Stomach (tissue), 4 donors: ENCODE measurements around the gene UFSP2.

Experiments
- CTCF ChIP-seq, 7 experiments: fragments of 450-650 bp in 4 of 7; fragments of 200-600 bp in 3 of 7; sonication (generic) in 3 of 7; IDR thresholded peaks; one replicate each; pipeline ENCODE4 v1.5.1; 2016 to 2019; ENCODE audit warnings: antibody characterized with exemption in 7 of 7, control low read depth in 2 of 7, mild to moderate bottlenecking in 1 of 7
- EP300 ChIP-seq: sonication (generic); formaldehyde crosslinking; IDR thresholded peaks from one replicate; pipeline ENCODE4 v1.6.1; 2017; ENCODE audit warnings: antibody characterized with exemption
- POLR2AphosphoS5 ChIP-seq, 3 donors: sonication (generic); formaldehyde crosslinking; IDR thresholded peaks; one replicate each; pipeline ENCODE4 v1.6.1; 2016; ENCODE audit warnings: antibody characterized with exemption in 3 of 3

GRCh38 chr4:185369731-185370130, 56.0 kb downstream of the UFSP2 start:
- no peak for TF ChIP-seq EP300
- no peak for TF ChIP-seq CTCF (IDR thresholded peaks at IDR 0.05)
- no peak for TF ChIP-seq POLR2AphosphoS5 (IDR thresholded peaks at IDR 0.05)
